Thyroid gland (tissue), 4 donors: ENCODE measurements around the gene IREB2.

ENCODE experiments used
- CTCF ChIP-seq, 6 experiments: fragments of 200-600 bp in 3 of 6; fragments of 450-650 bp in 3 of 6; sonication (generic) in 3 of 6; IDR thresholded peaks; one replicate each; pipeline ENCODE4 v1.5.1; 2016 to 2019; ENCODE audit warnings: antibody characterized with exemption in 6 of 6, mild to moderate bottlenecking in 2 of 6, inconsistent platforms in 1 of 6, moderate library complexity in 1 of 6
- POLR2A ChIP-seq, 2 donors: fragments of 450-650 bp; IDR thresholded peaks; one replicate each; pipeline ENCODE4 v1.6.1; 2017; ENCODE audit warnings: antibody characterized with exemption in 2 of 2, mild to moderate bottlenecking in 2 of 2, moderate library complexity in 1 of 2

- TF ChIP-seq CTCF (IDR thresholded peaks at IDR 0.05) (no peak), POLR2A (IDR thresholded peaks at IDR 0.05) (no peak)
These were observed 43.9 kb downstream of the IREB2 start for GRCh38 chr15:78481917-78482316.
